CD8-positive, alpha-beta memory T cell (primary cell): Measurements from ENCODE around the gene SPRY1. TPM values are rescaled to one million over a fixed set of nuclear protein-coding genes. Genes with fewer than 3 reads are reported as not detected.
A peak's percentile ranks its signal among the peaks of the same experiment; 100 is the strongest.

Experiments
- CTCF ChIA-PET: fragments of 350-600 bp; sonication (Branson Sonifier 250); formaldehyde crosslinking; loops from one replicate; lab custom pipeline; 2021; ENCODE audit warnings: antibody characterized with exemption; lab: Charles Lee
- POLR2A ChIA-PET: fragments of 350-600 bp; sonication (Branson Sonifier 250); formaldehyde crosslinking; loops from one replicate; lab custom pipeline; 2021; ENCODE audit warnings: antibody characterized with exemption; lab: Charles Lee
- DNase-seq, 5 donors: peaks; one replicate each; pipeline versions ENCODE4 v3.0.0 to v3.0.0-alpha.2; 2020 to 2022; ENCODE audit warnings: mixed read lengths in 1 of 5
- H3K27ac ChIP-seq: one replicate; pipeline ENCODE4 v1.7.0; 2013; ENCODE audit warnings: low read depth, mild to moderate bottlenecking, low read length, moderate library complexity
- H3K27me3 ChIP-seq: 2 replicates; pipeline ENCODE4 v1.7.0; 2013; ENCODE audit warnings: low read length, mild to moderate bottlenecking; ENCODE audit not compliant: insufficient read depth, poor library complexity, severe bottlenecking
- H3K36me3 ChIP-seq: 2 replicates; pipeline ENCODE4 v1.7.0; 2013; ENCODE audit warnings: mild to moderate bottlenecking, low read length, moderate library complexity; ENCODE audit not compliant: insufficient read depth
- H3K4me1 ChIP-seq: 2 replicates; pipeline ENCODE4 v1.7.0; 2013; ENCODE audit warnings: mild to moderate bottlenecking, low read length, moderate library complexity; ENCODE audit not compliant: insufficient read depth
- H3K4me3 ChIP-seq: 2 replicates; pipeline ENCODE4 v1.7.0; 2013; ENCODE audit warnings: mild to moderate bottlenecking, low read length
- H3K9me3 ChIP-seq: 2 replicates; pipeline ENCODE4 v1.7.0; 2013; ENCODE audit warnings: mild to moderate bottlenecking, low read length
- H3K27ac Mint-ChIP-seq, 8 donors: one replicate each; pipeline ENCODE4 v1.8.0; 2020 to 2021; ENCODE audit warnings: mixed read lengths in 8 of 8, mild to moderate bottlenecking in 6 of 8, inconsistent platforms in 3 of 8, moderate library complexity in 3 of 8
- H3K27me3 Mint-ChIP-seq, 2 donors: one replicate each; pipeline ENCODE4 v1.8.0; 2020 to 2021; ENCODE audit warnings: mixed read lengths in 2 of 2, mild to moderate bottlenecking in 1 of 2, moderate library complexity in 1 of 2
- H3K36me3 Mint-ChIP-seq, 3 donors: one replicate each; pipeline ENCODE4 v1.8.0; 2020 to 2021; ENCODE audit warnings: mixed read lengths in 3 of 3, inconsistent platforms in 1 of 3, mild to moderate bottlenecking in 1 of 3
- H3K4me1 Mint-ChIP-seq, 3 donors: one replicate each; pipeline ENCODE4 v1.8.0; 2020 to 2021; ENCODE audit warnings: mixed read lengths in 3 of 3, inconsistent platforms in 1 of 3, mild to moderate bottlenecking in 1 of 3
- H3K4me3 Mint-ChIP-seq, 7 donors: one replicate each; pipeline ENCODE4 v1.8.0; 2020 to 2021; ENCODE audit warnings: mixed read lengths in 7 of 7, mild to moderate bottlenecking in 6 of 7, moderate library complexity in 4 of 7, inconsistent platforms in 2 of 7
- H3K9me3 Mint-ChIP-seq, 5 donors: one replicate each; pipeline ENCODE4 v1.8.0; 2020 to 2022; ENCODE audit warnings: mixed read lengths in 5 of 5, mild to moderate bottlenecking in 3 of 5, moderate library complexity in 2 of 5, inconsistent platforms in 1 of 5
- polyA plus RNA-seq: library from polyadenylated mRNA; unstranded; fragments of 300-500 nt; fragmentation: Illumina TruSeq; gene quantifications from one replicate; pipeline ENCODE4 v1.2.3, GENCODE V29; 2021
- total RNA-seq, 2 experiments: library from RNA; stranded (reverse); gene quantifications; one replicate each; pipeline ENCODE4 v1.2.3, GENCODE V29; 2021

The SPRY1 gene
- total and polyA plus RNA-seq, 3 experiments from 2014 or later: 27.2 to 40.8 (median 40.6) TPM

- H3K9me3 ChIP-seq: no peaks in the 10 kb centered on the region
- H3K27me3 ChIP-seq: no peaks in the 10 kb centered on the region
- H3K4me1 Mint-ChIP-seq: peaks cover 47 to 64% (median 56%) of the 10 kb centered on the region in 3 donors
- peak overlapping the region in 6 of 7 donors; percentile 1 to 47 (median 8) for H3K4me3 Mint-ChIP-seq
- peak in 4 of 5 donors; percentile 21 to 61 (median 44) for DNase-seq
- no peaks in the 10 kb centered on the region for H3K36me3 Mint-ChIP-seq
- H3K4me3 ChIP-seq: no peak overlapping the region
- no peaks in the 10 kb centered on the region for H3K36me3 ChIP-seq
- H3K9me3 Mint-ChIP-seq: no peaks in the 10 kb centered on the region
- H3K27ac Mint-ChIP-seq: peak overlapping the region; percentile 17 to 91 (median 71)
- ChIA-PET POLR2A (no interaction called here), CTCF (no interaction called here)
- H3K4me1 ChIP-seq: no peaks in the 10 kb centered on the region
- no peak overlapping the region for H3K27ac ChIP-seq
- no peaks in the 10 kb centered on the region for H3K27me3 Mint-ChIP-seq
Measured at GRCh38 chr4:123415977-123416376, 19.4 kb downstream of the SPRY1 start.

GRCh38 chr4:123417813-123418212 is 21.2 kb downstream of the SPRY1 start:
- Mint-ChIP-seq H3K9me3 (no peaks in the 10 kb centered on the region), H3K27me3 (no peaks in the 10 kb centered on the region), H3K4me1 (peaks cover 53 to 71% (median 59%) of the 10 kb centered on the region in 3 donors), H3K4me3 (peak overlapping the region in 1 of 7 donors; percentile 47), H3K27ac (peak overlapping the region in 7 of 8 donors; percentile 16 to 87 (median 55)), H3K36me3 (peaks cover 0 to 1% (median 0%) of the 10 kb centered on the region in 3 donors)
- Histone ChIP-seq H3K4me1 (no peaks in the 10 kb centered on the region), H3K27me3 (no peaks in the 10 kb centered on the region), H3K27ac (no peak overlapping the region), H3K36me3 (no peaks in the 10 kb centered on the region), H3K9me3 (no peaks in the 10 kb centered on the region), H3K4me3 (no peak overlapping the region)
- ChIA-PET CTCF (no interaction called here), POLR2A (no interaction called here)
- no peak for DNase-seq

GRCh38 chr4:123418351-123418931 is 21.8 kb downstream of the SPRY1 start:
- ChIA-PET CTCF (interaction anchor here (1.1 kb wide), 1 partner anchor 23 kb away, joined by 3 read pairs; no protein-coding TSS in a partner anchor), POLR2A (no interaction called here)
- Histone ChIP-seq H3K4me1 (no peaks in the 10 kb centered on the region), H3K36me3 (no peaks in the 10 kb centered on the region), H3K9me3 (no peaks in the 10 kb centered on the region), H3K4me3 (no peak overlapping the region), H3K27me3 (no peaks in the 10 kb centered on the region), H3K27ac (no peak overlapping the region)
- Mint-ChIP-seq H3K36me3 (peaks cover 0 to 1% (median 0%) of the 10 kb centered on the region in 3 donors), H3K4me1 (peaks cover 50 to 69% (median 59%) of the 10 kb centered on the region in 3 donors), H3K27ac (peak overlapping the region; percentile 31 to 87 (median 68)), H3K4me3 (peak overlapping the region in 3 of 7 donors; percentile 14 to 47 (median 29)), H3K9me3 (no peaks in the 10 kb centered on the region), H3K27me3 (no peaks in the 10 kb centered on the region)
- no peak for DNase-seq

GRCh38 chr4:123419885-123420755 is 23.5 kb downstream of the SPRY1 start:
- Histone ChIP-seq H3K9me3 (no peaks in the 10 kb centered on the region), H3K27me3 (no peaks in the 10 kb centered on the region), H3K4me1 (no peaks in the 10 kb centered on the region), H3K27ac (no peak overlapping the region), H3K36me3 (no peaks in the 10 kb centered on the region), H3K4me3 (no peak overlapping the region)
- H3K36me3 Mint-ChIP-seq: peaks cover 0 to 1% (median 0%) of the 10 kb centered on the region in 3 donors
- no peak for DNase-seq
- CTCF ChIA-PET: interaction anchor here (1.2 to 1.7 kb wide), 2 partner anchors 22 to 42 kb away, joined by 3 to 6 read pairs; no protein-coding TSS in a partner anchor
- POLR2A ChIA-PET: interaction anchor here (0.6 kb wide), 1 partner anchor 10 kb away, joined by 3 read pairs; no protein-coding TSS in a partner anchor
- peaks cover 58 to 68% (median 64%) of the 10 kb centered on the region in 3 donors for H3K4me1 Mint-ChIP-seq
- peak overlapping the region in 7 of 8 donors; percentile 30 to 95 (median 64) for H3K27ac Mint-ChIP-seq
- H3K27me3 Mint-ChIP-seq: no peaks in the 10 kb centered on the region
- H3K4me3 Mint-ChIP-seq: peak overlapping the region in 1 of 7 donors; percentile 44
- H3K9me3 Mint-ChIP-seq: no peaks in the 10 kb centered on the region

- H3K27me3 Mint-ChIP-seq: no peaks in the 10 kb centered on the region
- no peaks in the 10 kb centered on the region for H3K4me1 ChIP-seq
- no peaks in the 10 kb centered on the region for H3K27me3 ChIP-seq
- H3K9me3 Mint-ChIP-seq: peaks cover 0 to 4% (median 0%) of the 10 kb centered on the region in 5 donors
- H3K27ac ChIP-seq: peak overlapping the region; percentile 35
- peaks cover 52 to 61% (median 57%) of the 10 kb centered on the region in 3 donors for H3K4me1 Mint-ChIP-seq
- peak overlapping the region; percentile 81 to 90 (median 85) for H3K4me3 Mint-ChIP-seq
- no peak overlapping the region for H3K4me3 ChIP-seq
- peak in 1 of 5 donors; percentile 21 for DNase-seq
- H3K27ac Mint-ChIP-seq: peak overlapping the region; percentile 69 to 95 (median 92)
- H3K36me3 Mint-ChIP-seq: peaks cover 0 to 1% (median 0%) of the 10 kb centered on the region in 3 donors
- no peaks in the 10 kb centered on the region for H3K36me3 ChIP-seq
- no peaks in the 10 kb centered on the region for H3K9me3 ChIP-seq
- ChIA-PET POLR2A (interaction anchor here (0.6 to 0.9 kb wide), 2 partner anchors 24 to 103 kb away, joined by 4 to 6 read pairs; partner anchors contain the start of gene SPRY1), CTCF (interaction anchor here (1.2 to 1.7 kb wide), 2 partner anchors 23 to 43 kb away, joined by 3 to 6 read pairs; no protein-coding TSS in a partner anchor)
Measured at GRCh38 chr4:123421227-123421936, 24.8 kb downstream of the SPRY1 start.

- peaks cover 0 to 4% (median 0%) of the 10 kb centered on the region in 5 donors for H3K9me3 Mint-ChIP-seq
- H3K4me3 Mint-ChIP-seq: peak overlapping the region; percentile 81 to 90 (median 85)
- H3K36me3 Mint-ChIP-seq: peaks cover 0 to 4% (median 1%) of the 10 kb centered on the region in 3 donors
- peak in 2 of 5 donors; percentile 21 to 36 for DNase-seq
- CTCF ChIA-PET: no interaction called here
- peaks cover 47 to 55% (median 49%) of the 10 kb centered on the region in 3 donors for H3K4me1 Mint-ChIP-seq
- POLR2A ChIA-PET: interaction anchor here (0.6 to 0.9 kb wide), 2 partner anchors 25 to 102 kb away, joined by 4 to 6 read pairs; partner anchors contain the start of gene SPRY1
- H3K27me3 Mint-ChIP-seq: no peaks in the 10 kb centered on the region
- Histone ChIP-seq H3K36me3 (no peaks in the 10 kb centered on the region), H3K4me3 (peak overlapping the region; percentile 26), H3K27ac (peak overlapping the region; percentile 35), H3K9me3 (no peaks in the 10 kb centered on the region), H3K27me3 (no peaks in the 10 kb centered on the region), H3K4me1 (no peaks in the 10 kb centered on the region)
- H3K27ac Mint-ChIP-seq: peak overlapping the region; percentile 81 to 95 (median 92)
Measured at GRCh38 chr4:123421937-123422781, 25.6 kb downstream of the SPRY1 start.
